ENCODE results near the gene TMEM151B. TPM values are rescaled to one million over a fixed set of nuclear protein-coding genes. Genes with fewer than 3 reads are reported as not detected.
"Not testable (repeated sequence)": the region's sequence is repeated elsewhere in the genome, so short reads cannot be mapped to it uniquely, and the experiment has no call there.

TMEM151B gene
- total RNA-seq, 1 experiment from 2014 or later, result 0.20 TPM

- DNase-seq, result no peak
- no peaks in the 10 kb centered on the region for H3K27me3 ChIP-seq
- H3K36me3 ChIP-seq, result peaks cover 86% of the 10 kb centered on the region
- H3K9me3 ChIP-seq, result no peaks in the 10 kb centered on the region
- H3K4me3 ChIP-seq, result no peak overlapping the region
Measured at GRCh38 chr6:44229376-44230033, 40.7 kb upstream of the TMEM151B start.

- no peaks in the 10 kb centered on the region for H3K9me3 ChIP-seq
- peaks cover 90% of the 10 kb centered on the region for H3K36me3 ChIP-seq
- no peaks in the 10 kb centered on the region for H3K27me3 ChIP-seq
- no peak overlapping the region for H3K4me3 ChIP-seq
- DNase-seq, result no peak
Measured at GRCh38 chr6:44230034-44230675, 40.1 kb upstream of the TMEM151B start.

GRCh38 chr6:44231426-44231825, 38.8 kb upstream of the TMEM151B start:
- H3K36me3 ChIP-seq, result peaks cover 91% of the 10 kb centered on the region
- H3K9me3 ChIP-seq, DNase-seq, H3K4me3 ChIP-seq, H3K27me3 ChIP-seq: not testable (repeated sequence)

GRCh38 chr6:44232676-44233566, 37.3 kb upstream of the TMEM151B start:
- H3K36me3 ChIP-seq, result peaks cover 78% of the 10 kb centered on the region
- no peak for DNase-seq
- no peak overlapping the region for H3K4me3 ChIP-seq
- no peaks in the 10 kb centered on the region for H3K9me3 ChIP-seq
- no peaks in the 10 kb centered on the region for H3K27me3 ChIP-seq

- no peak for DNase-seq
- Histone ChIP-seq H3K27me3 (no peaks in the 10 kb centered on the region), H3K36me3 (peaks cover 71% of the 10 kb centered on the region), H3K9me3 (no peaks in the 10 kb centered on the region), H3K4me3 (no peak overlapping the region)
Measured at GRCh38 chr6:44233567-44234100, 36.6 kb upstream of the TMEM151B start.

- Histone ChIP-seq H3K36me3 (peaks cover 64% of the 10 kb centered on the region), H3K9me3 (no peaks in the 10 kb centered on the region), H3K4me3 (no peak overlapping the region), H3K27me3 (no peaks in the 10 kb centered on the region)
- DNase-seq, result peak; percentile 100
Measured at GRCh38 chr6:44234101-44235025, 35.9 kb upstream of the TMEM151B start.

GRCh38 chr6:44235269-44235668, 35.0 kb upstream of the TMEM151B start:
- Histone ChIP-seq H3K36me3 (peaks cover 55% of the 10 kb centered on the region), H3K9me3 (no peaks in the 10 kb centered on the region), H3K4me3 (no peak overlapping the region), H3K27me3 (no peaks in the 10 kb centered on the region)
- DNase-seq, result no peak

- Histone ChIP-seq H3K36me3 (peaks cover 47% of the 10 kb centered on the region), H3K9me3 (no peaks in the 10 kb centered on the region), H3K27me3 (no peaks in the 10 kb centered on the region), H3K4me3 (no peak overlapping the region)
- DNase-seq, result no peak
Measured at GRCh38 chr6:44235891-44236516, 34.2 kb upstream of the TMEM151B start.

- DNase-seq, result peak; percentile 100
- peak overlapping the region; percentile 47 for H3K4me3 ChIP-seq
- no peaks in the 10 kb centered on the region for H3K27me3 ChIP-seq
Measured at GRCh38 chr6:44237021-44237812, 33.0 kb upstream of the TMEM151B start.

GRCh38 chr6:44237813-44238433, 32.3 kb upstream of the TMEM151B start:
- peaks cover 28% of the 10 kb centered on the region for H3K36me3 ChIP-seq
- no peaks in the 10 kb centered on the region for H3K9me3 ChIP-seq
- peak; percentile 97 for DNase-seq
- H3K4me3 ChIP-seq, result peak overlapping the region; percentile 47
- H3K27me3 ChIP-seq, result no peaks in the 10 kb centered on the region

More at GRCh38 chr6:44237021-44237812, 33.0 kb upstream of the TMEM151B start:
- Histone ChIP-seq H3K36me3 (peaks cover 35% of the 10 kb centered on the region), H3K9me3 (no peaks in the 10 kb centered on the region)

- Histone ChIP-seq H3K4me3 (no peak overlapping the region), H3K27me3 (no peaks in the 10 kb centered on the region), H3K36me3 (peaks cover 19% of the 10 kb centered on the region), H3K9me3 (no peaks in the 10 kb centered on the region)
- DNase-seq, result no peak
Measured at GRCh38 chr6:44238687-44239350, 31.4 kb upstream of the TMEM151B start.

- Histone ChIP-seq H3K4me3 (no peak overlapping the region), H3K27me3 (no peaks in the 10 kb centered on the region), H3K9me3 (no peaks in the 10 kb centered on the region), H3K36me3 (peaks cover 14% of the 10 kb centered on the region)
- no peak for DNase-seq
Measured at GRCh38 chr6:44243345-44243744, 26.9 kb upstream of the TMEM151B start.

GRCh38 chr6:44245391-44245911, 24.8 kb upstream of the TMEM151B start:
- H3K4me3 ChIP-seq, result peak overlapping the region; percentile 100
- no peak for DNase-seq
- peaks cover 35% of the 10 kb centered on the region for H3K36me3 ChIP-seq
- H3K9me3 ChIP-seq, result no peaks in the 10 kb centered on the region
- no peaks in the 10 kb centered on the region for H3K27me3 ChIP-seq
